NB4 (cell line): ENCODE measurements around the gene NUMB.

Experiments
- MYC ChIP-seq: IDR thresholded peaks from 2 replicates; pipeline ENCODE4 v1.6.1; 2011; ENCODE audit warnings: low read depth, low read length
- POLR2A ChIP-seq: IDR thresholded peaks from 2 replicates; pipeline ENCODE4 v1.6.1; 2011; ENCODE audit warnings: mild to moderate bottlenecking; ENCODE audit not compliant: insufficient read length; ENCODE audit errors: extremely low read depth
- TF ChIP-seq, protein P1 (sequence below): IDR thresholded peaks from one replicate; pipeline ENCODE4 v1.5.1; 2012; ENCODE audit warnings: low read depth, low read length

DNA sequence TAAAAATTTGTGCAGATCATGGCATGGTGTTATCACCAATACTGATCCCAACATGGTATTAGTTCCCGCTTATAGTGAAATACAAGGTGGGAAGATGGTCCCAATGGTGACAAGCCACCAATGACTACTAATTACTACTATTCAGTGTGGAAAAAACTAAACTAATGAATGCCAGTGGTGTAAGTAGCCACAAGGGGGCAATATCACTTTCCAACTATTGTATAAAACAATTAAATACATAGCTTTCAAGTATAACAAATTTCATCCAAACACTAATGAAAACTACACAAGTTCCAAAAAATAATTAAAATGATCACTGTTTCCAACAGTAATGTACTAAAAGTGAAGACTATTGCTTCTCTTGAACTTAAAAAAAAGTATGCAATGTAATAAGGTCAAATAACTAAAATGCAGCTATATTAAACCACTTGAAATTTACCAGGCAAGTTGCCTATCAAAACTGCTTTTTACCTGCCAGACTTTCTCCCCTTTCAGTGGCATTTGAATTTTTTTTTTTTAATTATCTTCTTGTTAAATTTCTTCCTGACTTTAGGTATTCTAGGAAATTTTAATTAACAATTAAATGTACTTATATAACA, 163.0 kb downstream of the NUMB start:
- TF ChIP-seq, protein P1, sequence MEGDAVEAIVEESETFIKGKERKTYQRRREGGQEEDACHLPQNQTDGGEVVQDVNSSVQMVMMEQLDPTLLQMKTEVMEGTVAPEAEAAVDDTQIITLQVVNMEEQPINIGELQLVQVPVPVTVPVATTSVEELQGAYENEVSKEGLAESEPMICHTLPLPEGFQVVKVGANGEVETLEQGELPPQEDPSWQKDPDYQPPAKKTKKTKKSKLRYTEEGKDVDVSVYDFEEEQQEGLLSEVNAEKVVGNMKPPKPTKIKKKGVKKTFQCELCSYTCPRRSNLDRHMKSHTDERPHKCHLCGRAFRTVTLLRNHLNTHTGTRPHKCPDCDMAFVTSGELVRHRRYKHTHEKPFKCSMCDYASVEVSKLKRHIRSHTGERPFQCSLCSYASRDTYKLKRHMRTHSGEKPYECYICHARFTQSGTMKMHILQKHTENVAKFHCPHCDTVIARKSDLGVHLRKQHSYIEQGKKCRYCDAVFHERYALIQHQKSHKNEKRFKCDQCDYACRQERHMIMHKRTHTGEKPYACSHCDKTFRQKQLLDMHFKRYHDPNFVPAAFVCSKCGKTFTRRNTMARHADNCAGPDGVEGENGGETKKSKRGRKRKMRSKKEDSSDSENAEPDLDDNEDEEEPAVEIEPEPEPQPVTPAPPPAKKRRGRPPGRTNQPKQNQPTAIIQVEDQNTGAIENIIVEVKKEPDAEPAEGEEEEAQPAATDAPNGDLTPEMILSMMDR: peak; percentile 47
- TF ChIP-seq POLR2A (no peak), MYC (no peak)
